HEK293 (cell line): ENCODE results near the gene SMCO4.
"Not testable (repeated sequence)": the region's sequence is repeated elsewhere in the genome, so short reads cannot be mapped to it uniquely, and the experiment has no call there.

Source experiments
- CTCF ChIA-PET: fragments of 350-600 bp; formaldehyde crosslinking; extraction: SDS; loops from one replicate; lab custom pipeline; 2021; ENCODE audit warnings: antibody characterized with exemption; lab: Yijun Ruan, JAX
- POLR2A ChIA-PET: fragments of 300-600 bp; formaldehyde crosslinking; extraction: SDS; loops from one replicate; lab custom pipeline; 2020; ENCODE audit warnings: antibody characterized with exemption, inconsistent platforms; lab: Yijun Ruan, JAX
- H3K27ac ChIP-seq: fragments of 200-500 bp; sonication (Bioruptor generic); 2 replicates; pipeline ENCODE4 v1.5.1; 2014; ENCODE audit warnings: low read depth, low read length, control low read depth, inconsistent platforms; ENCODE audit errors: extremely low read depth
- H3K36me3 ChIP-seq, 2 experiments: fragments of 200-500 bp in 1 of 2; sonication (Bioruptor generic) in 1 of 2; 1 replicate in 1 of 2; 2 replicates in 1 of 2; pipeline ENCODE4 v1.5.1; 2014 to 2017; ENCODE audit warnings: inconsistent platforms in 2 of 2, low read length in 2 of 2; ENCODE audit not compliant: control insufficient read depth in 2 of 2, insufficient read depth in 1 of 2
- H3K4me1 ChIP-seq: fragments of 200-500 bp; sonication (Bioruptor generic); 2 replicates; pipeline ENCODE4 v1.5.1; 2014; ENCODE audit warnings: mild to moderate bottlenecking, low read length, inconsistent platforms; ENCODE audit not compliant: control insufficient read depth, insufficient read depth
- H3K4me3 ChIP-seq: 2 replicates; pipeline ENCODE4 v1.5.1; 2011; ENCODE audit warnings: low read depth, mild to moderate bottlenecking, control low read depth, low read length, moderate library complexity
- H3K9me3 ChIP-seq: fragments of 200-500 bp; sonication (Bioruptor generic); 2 replicates; pipeline ENCODE4 v1.5.1; 2014; ENCODE audit warnings: low read depth, low read length, inconsistent platforms; ENCODE audit not compliant: control insufficient read depth, insufficient read depth
- BCL11B ChIP-seq: fragments of 450-650 bp; formaldehyde crosslinking; IDR thresholded peaks from 2 replicates; pipeline ENCODE4 v1.5.1; 2016; ENCODE audit warnings: low read depth, missing biosample characterization, missing genetic modification characterization
- EGR2 ChIP-seq: fragments of 450-650 bp; formaldehyde crosslinking; IDR thresholded peaks from 2 replicates; pipeline ENCODE4 v1.5.1; 2016; ENCODE audit warnings: low read depth, missing biosample characterization, missing genetic modification characterization
- ELK4 ChIP-seq: IDR thresholded peaks from 2 replicates; pipeline ENCODE4 v1.6.1; 2011; ENCODE audit warnings: mild to moderate bottlenecking, low read depth, low read length, borderline replicate concordance
- FEZF1 ChIP-seq: fragments of 450-650 bp; formaldehyde crosslinking; IDR thresholded peaks from 2 replicates; pipeline ENCODE4 v1.5.1; 2016; ENCODE audit warnings: missing biosample characterization, missing genetic modification characterization
- MEIS1 ChIP-seq: sonication (generic); formaldehyde crosslinking; IDR thresholded peaks from 2 replicates; pipeline ENCODE4 v1.8.1; 2022; ENCODE audit warnings: missing genetic modification reagents, mild to moderate bottlenecking, borderline replicate concordance
- ZBTB8A ChIP-seq: fragments of 450-650 bp; formaldehyde crosslinking; IDR thresholded peaks from 2 replicates; pipeline ENCODE4 v1.5.1; 2016; ENCODE audit warnings: missing biosample characterization, missing genetic modification characterization
- ZFHX2 ChIP-seq: fragments of 450-650 bp; formaldehyde crosslinking; conservative IDR thresholded peaks from 2 replicates; pipeline ENCODE4 v1.5.1; 2016; ENCODE audit warnings: missing biosample characterization, missing genetic modification characterization
- ZNF146 ChIP-seq: fragments of 450-650 bp; formaldehyde crosslinking; IDR thresholded peaks from 2 replicates; pipeline ENCODE4 v1.5.1; 2016; ENCODE audit warnings: missing biosample characterization, missing genetic modification characterization
- ZNF184 ChIP-seq: fragments of 450-650 bp; IDR thresholded peaks from 2 replicates; pipeline ENCODE4 v1.5.1; 2018; ENCODE audit warnings: missing biosample characterization, mild to moderate bottlenecking, missing genetic modification characterization
- ZNF239 ChIP-seq: fragments of 450-650 bp; formaldehyde crosslinking; IDR thresholded peaks from 2 replicates; pipeline ENCODE4 v1.5.1; 2016; ENCODE audit warnings: missing biosample characterization, missing genetic modification characterization
- ZNF530 ChIP-seq: fragments of 450-650 bp; formaldehyde crosslinking; IDR thresholded peaks from 2 replicates; pipeline ENCODE4 v1.5.1; 2016; ENCODE audit warnings: low read depth, missing biosample characterization, missing genetic modification characterization
- ZNF548 ChIP-seq: fragments of 450-650 bp; formaldehyde crosslinking; IDR thresholded peaks from 2 replicates; pipeline ENCODE4 v1.5.1; 2016; ENCODE audit warnings: missing biosample characterization, missing genetic modification characterization
- ZNF600 ChIP-seq: fragments of 450-650 bp; formaldehyde crosslinking; IDR thresholded peaks from 2 replicates; pipeline ENCODE4 v1.5.1; 2016; ENCODE audit warnings: missing biosample characterization, missing genetic modification characterization
- TF ChIP-seq, protein P1 (sequence below): fragments of 450-650 bp; formaldehyde crosslinking; IDR thresholded peaks from 2 replicates; pipeline ENCODE4 v1.5.1; 2016; ENCODE audit warnings: missing biosample characterization, missing genetic modification characterization

Gene SMCO4

DNA sequence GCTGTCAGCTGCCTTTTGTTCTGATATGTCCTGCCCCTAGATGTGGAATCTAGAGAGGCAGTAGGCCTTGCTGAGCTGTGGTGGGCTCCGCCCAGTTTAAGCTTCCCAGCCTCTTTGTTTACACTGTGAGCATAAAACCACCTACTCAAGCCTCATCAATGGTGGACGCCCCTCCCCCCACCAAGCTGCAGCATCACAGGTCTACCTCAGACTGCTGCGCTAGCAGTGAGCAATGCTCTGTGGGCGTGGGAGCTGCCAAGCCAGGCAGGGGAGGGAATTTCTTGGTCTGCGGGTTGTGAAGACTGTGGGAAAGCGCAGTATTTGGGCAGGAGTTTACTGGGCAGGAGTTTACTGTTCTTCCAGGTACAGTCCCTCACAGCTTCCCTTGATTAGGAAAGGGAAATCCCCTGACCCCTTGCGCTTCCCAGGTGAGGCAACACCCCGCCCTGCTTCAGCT is 98.5 kb downstream of the SMCO4 start:
- H3K4me1 ChIP-seq, result no peaks in the 10 kb centered on the region
- H3K9me3 ChIP-seq, result no peaks in the 10 kb centered on the region
- H3K36me3 ChIP-seq, result no peaks in the 10 kb centered on the region
- POLR2A ChIA-PET, result interaction anchor here (1.0 kb wide), 1 partner anchor 217 kb away, joined by 3 read pairs; the partner anchor contains the start of gene CEP295
- TF ChIP-seq ZFHX2 (peak; percentile 79), ZNF184 (tag by site-specific recombination) (no peak), EGR2 (tag by site-specific recombination) (peak; percentile 86)
- TF ChIP-seq, all 188 proteins: peak for 2
- Histone ChIP-seq H3K27ac (no peak overlapping the region), H3K4me3 (no peak overlapping the region)
- CTCF ChIA-PET, result interaction anchor here (0.7 kb wide), 1 partner anchor 122 kb away, joined by 3 read pairs; no protein-coding TSS in a partner anchor

DNA sequence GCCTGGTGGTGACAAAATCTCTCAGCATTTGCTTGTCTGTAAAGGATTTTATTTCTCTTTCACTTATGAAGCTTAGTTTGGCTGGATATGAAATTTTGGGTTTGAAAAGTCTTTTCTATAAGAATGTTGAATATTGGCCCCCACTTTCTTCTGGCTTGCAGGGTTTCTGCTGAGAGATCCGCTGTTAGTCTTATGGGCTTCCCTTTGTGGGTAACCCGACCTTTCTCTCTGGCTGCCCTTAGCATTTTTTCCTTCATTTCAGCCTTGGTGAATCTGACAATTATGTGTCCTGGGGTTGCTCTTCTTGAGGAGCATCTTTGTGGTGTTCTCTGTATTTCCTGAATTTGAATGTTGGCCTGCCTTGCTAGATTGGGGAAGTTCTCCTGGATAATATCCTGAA is 100.0 kb downstream of the SMCO4 start:
- H3K4me1 ChIP-seq, H3K9me3 ChIP-seq, CTCF ChIA-PET, POLR2A ChIA-PET, H3K36me3 ChIP-seq, H3K27ac ChIP-seq, H3K4me3 ChIP-seq: not testable (repeated sequence)

DNA sequence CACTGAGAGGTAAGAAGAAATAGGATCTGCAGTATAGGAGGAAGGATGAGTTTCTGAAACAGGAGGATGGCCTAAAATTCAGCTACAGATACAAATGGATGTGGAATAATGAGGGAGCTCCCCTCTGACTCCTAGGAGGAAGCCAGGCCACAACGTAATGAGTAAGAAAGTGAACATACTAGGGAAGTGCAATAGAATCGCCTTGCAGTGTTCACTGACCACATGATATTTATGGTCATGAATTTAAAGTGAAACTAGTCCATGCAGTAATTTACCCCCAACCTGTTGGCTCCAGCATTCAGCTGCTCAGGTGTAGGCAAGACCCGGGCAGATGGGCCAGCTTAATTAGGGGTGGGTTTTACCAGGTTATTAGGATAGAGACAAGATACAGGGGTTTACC is 110.9 kb downstream of the SMCO4 start:
- TF ChIP-seq ZNF146 (tag by site-specific recombination), result no peak
- no peak for TF ChIP-seq ZNF239 (tag by site-specific recombination)
- TF ChIP-seq MEIS1, result no peak
- no peak for TF ChIP-seq ZNF600 (tag by site-specific recombination)
- no peak for TF ChIP-seq BCL11B (tag by site-specific recombination)
- TF ChIP-seq ELK4, result no peak
- TF ChIP-seq, protein P1, sequence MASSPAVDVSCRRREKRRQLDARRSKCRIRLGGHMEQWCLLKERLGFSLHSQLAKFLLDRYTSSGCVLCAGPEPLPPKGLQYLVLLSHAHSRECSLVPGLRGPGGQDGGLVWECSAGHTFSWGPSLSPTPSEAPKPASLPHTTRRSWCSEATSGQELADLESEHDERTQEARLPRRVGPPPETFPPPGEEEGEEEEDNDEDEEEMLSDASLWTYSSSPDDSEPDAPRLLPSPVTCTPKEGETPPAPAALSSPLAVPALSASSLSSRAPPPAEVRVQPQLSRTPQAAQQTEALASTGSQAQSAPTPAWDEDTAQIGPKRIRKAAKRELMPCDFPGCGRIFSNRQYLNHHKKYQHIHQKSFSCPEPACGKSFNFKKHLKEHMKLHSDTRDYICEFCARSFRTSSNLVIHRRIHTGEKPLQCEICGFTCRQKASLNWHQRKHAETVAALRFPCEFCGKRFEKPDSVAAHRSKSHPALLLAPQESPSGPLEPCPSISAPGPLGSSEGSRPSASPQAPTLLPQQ (tag by site-specific recombination), result no peak
- TF ChIP-seq FEZF1 (tag by site-specific recombination), result no peak
- TF ChIP-seq ZNF530 (tag by site-specific recombination), result no peak
- TF ChIP-seq ZNF548 (tag by site-specific recombination), result no peak
- no peak for TF ChIP-seq ZBTB8A (tag by site-specific recombination)
- H3K4me1 ChIP-seq, result no peaks in the 10 kb centered on the region
- no peaks in the 10 kb centered on the region for H3K9me3 ChIP-seq
- POLR2A ChIA-PET, result no interaction called here
- H3K27ac ChIP-seq, result no peak overlapping the region
- no peak overlapping the region for H3K4me3 ChIP-seq
- CTCF ChIA-PET, result no interaction called here
- H3K36me3 ChIP-seq, result no peaks in the 10 kb centered on the region
